DND-41 (cell line): ENCODE measurements around the gene MIPOL1.

Experiments used
- ATAC-seq: fragments of 200-7000 bp; cut with Tn5 transposase; 3 replicates; pipeline ENCODE4 v1.9.1; 2021; ENCODE audit warnings: low read depth; ENCODE audit not compliant: insufficient read depth
- DNase-seq: peaks from one replicate; pipeline ENCODE4 v3.0.0-alpha.2; 2020
- H2AFZ ChIP-seq: 2 replicates; pipeline ENCODE4 v1.6.0; 2012; ENCODE audit warnings: low read depth, low read length
- H3K27ac ChIP-seq: 2 replicates; pipeline ENCODE4 v1.5.1; 2012; ENCODE audit warnings: low read length, inconsistent platforms
- H3K27me3 ChIP-seq: fragments of 200-600 bp; sonication (generic); 2 replicates; pipeline ENCODE4 v1.6.0; 2012; ENCODE audit warnings: low read length, mild to moderate bottlenecking, inconsistent platforms; ENCODE audit not compliant: insufficient read depth, poor library complexity
- H3K36me3 ChIP-seq: 2 replicates; pipeline ENCODE4 v1.5.1; 2012; ENCODE audit warnings: low read length, inconsistent platforms; ENCODE audit not compliant: insufficient read depth
- H3K4me1 ChIP-seq: 2 replicates; pipeline ENCODE4 v1.5.1; 2012; ENCODE audit warnings: mild to moderate bottlenecking, low read length; ENCODE audit not compliant: insufficient read depth
- H3K4me2 ChIP-seq: 2 replicates; pipeline ENCODE4 v1.6.0; 2012; ENCODE audit warnings: mild to moderate bottlenecking, moderate library complexity, low read length, inconsistent platforms; ENCODE audit not compliant: insufficient read depth
- H3K4me3 ChIP-seq, 2 experiments: fragments of 200-600 bp in 1 of 2; shearing (Covaris generic) in 1 of 2; 2 replicates each; pipeline ENCODE4 v1.5.1; 2012 to 2016; ENCODE audit warnings: inconsistent platforms in 2 of 2, low read length in 2 of 2, mild to moderate bottlenecking in 2 of 2, low read depth in 1 of 2, moderate library complexity in 1 of 2
- H3K79me2 ChIP-seq: 2 replicates; pipeline ENCODE4 v1.6.0; 2012; ENCODE audit warnings: low read length, inconsistent platforms; ENCODE audit not compliant: insufficient read depth
- H3K9ac ChIP-seq: 2 replicates; pipeline ENCODE4 v1.6.0; 2012; ENCODE audit warnings: low read depth, mild to moderate bottlenecking, inconsistent platforms, low read length, moderate library complexity
- H3K9me3 ChIP-seq: 2 replicates; pipeline ENCODE4 v1.5.1; 2012; ENCODE audit warnings: low read length, moderate library complexity, mild to moderate bottlenecking, inconsistent platforms; ENCODE audit not compliant: insufficient read depth, severe bottlenecking
- H4K20me1 ChIP-seq: 2 replicates; pipeline ENCODE4 v1.6.0; 2012; ENCODE audit warnings: low read length; ENCODE audit not compliant: insufficient read depth
- EZH2 ChIP-seq: IDR thresholded peaks from 3 replicates; pipeline ENCODE4 v1.6.1; 2012; ENCODE audit warnings: borderline replicate concordance, low read depth, mild to moderate bottlenecking, moderate library complexity, low read length, inconsistent platforms; ENCODE audit not compliant: severe bottlenecking
- TF ChIP-seq, protein P1 (sequence below): IDR thresholded peaks from 2 replicates; pipeline ENCODE4 v1.5.1; 2012; ENCODE audit warnings: borderline replicate concordance, low read length, moderate library complexity, mild to moderate bottlenecking; ENCODE audit not compliant: poor library complexity, severe bottlenecking; ENCODE audit errors: extremely low read depth

The MIPOL1 gene

DNA sequence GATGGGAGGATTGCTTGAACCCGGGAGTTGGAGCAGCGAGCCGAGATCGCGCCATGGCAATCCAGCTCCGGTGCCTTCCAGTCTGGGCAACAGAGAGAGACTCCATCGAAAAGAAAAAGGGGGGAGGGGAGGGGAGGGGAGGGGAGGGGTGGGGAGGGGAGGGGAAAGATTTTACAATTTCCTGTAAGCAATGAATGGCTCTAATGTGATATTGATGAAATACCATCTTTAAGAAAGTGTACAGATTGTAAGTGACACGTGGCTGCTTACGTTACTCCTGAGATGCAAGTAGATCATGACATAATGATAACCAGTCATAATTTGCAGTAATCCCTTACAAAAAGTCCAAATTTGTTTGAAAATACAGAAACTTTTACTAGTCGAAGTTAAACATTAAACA is 26.7 kb upstream of the MIPOL1 start:
- DNase-seq (no peak), ATAC-seq (no peak)
- Histone ChIP-seq H3K4me2 (no peak overlapping the region), H2AFZ (no peak overlapping the region), H3K4me3 (no peak overlapping the region), H3K27ac (no peak overlapping the region), H4K20me1 (no peaks in the 10 kb centered on the region), H3K79me2 (no peaks in the 10 kb centered on the region), H3K9ac (no peak overlapping the region), H3K9me3 (no peaks in the 10 kb centered on the region), H3K4me1 (no peaks in the 10 kb centered on the region), H3K36me3 (no peaks in the 10 kb centered on the region), H3K27me3 (no peaks in the 10 kb centered on the region)
- no peak for TF ChIP-seq EZH2
- TF ChIP-seq, protein P1, sequence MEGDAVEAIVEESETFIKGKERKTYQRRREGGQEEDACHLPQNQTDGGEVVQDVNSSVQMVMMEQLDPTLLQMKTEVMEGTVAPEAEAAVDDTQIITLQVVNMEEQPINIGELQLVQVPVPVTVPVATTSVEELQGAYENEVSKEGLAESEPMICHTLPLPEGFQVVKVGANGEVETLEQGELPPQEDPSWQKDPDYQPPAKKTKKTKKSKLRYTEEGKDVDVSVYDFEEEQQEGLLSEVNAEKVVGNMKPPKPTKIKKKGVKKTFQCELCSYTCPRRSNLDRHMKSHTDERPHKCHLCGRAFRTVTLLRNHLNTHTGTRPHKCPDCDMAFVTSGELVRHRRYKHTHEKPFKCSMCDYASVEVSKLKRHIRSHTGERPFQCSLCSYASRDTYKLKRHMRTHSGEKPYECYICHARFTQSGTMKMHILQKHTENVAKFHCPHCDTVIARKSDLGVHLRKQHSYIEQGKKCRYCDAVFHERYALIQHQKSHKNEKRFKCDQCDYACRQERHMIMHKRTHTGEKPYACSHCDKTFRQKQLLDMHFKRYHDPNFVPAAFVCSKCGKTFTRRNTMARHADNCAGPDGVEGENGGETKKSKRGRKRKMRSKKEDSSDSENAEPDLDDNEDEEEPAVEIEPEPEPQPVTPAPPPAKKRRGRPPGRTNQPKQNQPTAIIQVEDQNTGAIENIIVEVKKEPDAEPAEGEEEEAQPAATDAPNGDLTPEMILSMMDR: no peak

DNA sequence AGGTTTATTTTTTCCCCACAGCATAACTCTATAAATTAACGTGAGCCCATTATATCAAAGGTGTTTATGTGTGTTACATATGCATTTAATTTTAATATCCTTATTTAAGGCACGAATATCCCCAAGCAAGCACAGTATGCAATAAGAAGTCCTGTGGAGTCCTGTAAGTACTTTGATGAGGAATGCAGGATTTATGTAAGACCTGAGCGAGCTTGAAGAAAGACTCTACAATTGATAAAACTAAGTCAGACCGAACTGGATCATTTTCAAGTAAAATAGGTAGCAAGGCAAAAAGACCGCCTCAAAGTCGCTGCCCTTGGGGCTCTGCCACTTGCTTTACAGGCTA is 26.1 kb upstream of the MIPOL1 start:
- no peaks in the 10 kb centered on the region for H3K27me3 ChIP-seq
- no peaks in the 10 kb centered on the region for H3K4me1 ChIP-seq
- TF ChIP-seq, protein P1: no peak
- TF ChIP-seq EZH2: no peak
- no peak overlapping the region for H3K27ac ChIP-seq
- no peak overlapping the region for H3K4me3 ChIP-seq
- H3K79me2 ChIP-seq: no peaks in the 10 kb centered on the region
- H3K36me3 ChIP-seq: no peaks in the 10 kb centered on the region
- H2AFZ ChIP-seq: no peak overlapping the region
- no peaks in the 10 kb centered on the region for H3K9me3 ChIP-seq
- H4K20me1 ChIP-seq: no peaks in the 10 kb centered on the region
- no peak for DNase-seq
- no peak overlapping the region for H3K4me2 ChIP-seq
- no peak for ATAC-seq
- H3K9ac ChIP-seq: no peak overlapping the region

DNA sequence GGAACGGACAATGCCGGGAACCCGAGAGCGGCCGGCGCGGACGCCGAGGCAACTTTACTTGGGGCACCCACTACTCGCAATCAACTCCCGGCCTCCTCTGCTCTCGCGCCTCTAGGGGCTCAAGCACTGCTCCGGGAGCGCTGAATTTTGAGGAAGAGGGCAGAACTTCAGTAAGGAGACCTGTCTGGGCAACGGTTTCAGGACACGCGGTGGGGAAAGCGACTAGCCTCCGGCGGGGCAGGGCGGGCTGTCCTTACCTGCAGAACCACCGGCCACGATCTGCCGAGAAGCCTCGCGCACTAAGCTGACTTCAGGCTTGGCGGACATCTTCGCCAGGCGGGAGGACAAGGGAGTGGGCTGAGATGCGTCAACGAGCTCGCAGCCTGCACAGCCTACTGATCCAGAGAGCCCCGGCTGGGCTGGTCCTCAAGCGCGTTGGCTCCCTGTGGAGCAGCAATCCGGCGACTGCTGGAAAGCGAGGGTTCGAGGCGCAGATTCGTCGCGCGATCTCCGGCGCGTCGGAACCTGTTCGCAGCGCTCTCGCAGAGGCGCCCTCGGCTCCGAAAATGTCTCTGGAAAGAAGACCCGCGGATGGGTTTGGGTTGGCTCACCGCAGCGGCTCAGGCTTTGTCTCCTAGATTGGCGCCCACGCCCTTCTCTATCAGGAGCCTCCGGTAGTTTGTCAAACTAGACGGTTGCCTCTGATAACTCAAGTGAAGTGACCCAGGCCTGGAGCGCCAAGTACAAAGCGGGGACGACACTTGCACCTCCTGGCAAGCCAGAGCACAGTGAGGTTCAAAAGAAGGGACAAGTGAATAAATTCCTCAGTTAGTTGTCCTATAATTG is 25.5 kb upstream of the MIPOL1 start, which contains the start of gene SLC25A21:
Gene SLC25A21 (minus strand): TSS at position 583 of the 846 bp plus-strand sequence.
- Histone ChIP-seq H3K36me3 (no peaks in the 10 kb centered on the region), H3K27me3 (no peaks in the 10 kb centered on the region), H3K9ac (no peak within 1 kb of the TSS), H2AFZ (no peak within 1 kb of the TSS), H3K4me1 (no peaks in the 10 kb centered on the region), H3K4me3 (no peak within 1 kb of the TSS), H3K79me2 (no peaks in the 10 kb centered on the region), H3K9me3 (no peaks in the 10 kb centered on the region), H3K27ac (no peak within 1 kb of the TSS), H3K4me2 (no peak within 1 kb of the TSS), H4K20me1 (no peaks in the 10 kb centered on the region)
- TF ChIP-seq, protein P1: no peak
- no peak for TF ChIP-seq EZH2
- DNase-seq: no peak
- ATAC-seq: no peak
